ENCODE results near the gene CUTA.
"Not testable (repeated sequence)": the region's sequence is repeated elsewhere in the genome, so short reads cannot be mapped to it uniquely, and the experiment has no call there.

GRCh38 chr6:33371901-33372300 lies 46.0 kb downstream of the CUTA start:
- TF ChIP-seq CTCF, POLR2AphosphoS5 (IDR thresholded peaks at IDR 0.05): not testable (repeated sequence)

All from esophagus muscularis mucosa (tissue), 3 donors.